ENCODE results near the gene ALDH1L2. TPM values are rescaled to one million over a fixed set of nuclear protein-coding genes. Genes with fewer than 3 reads are reported as not detected.
A peak's percentile ranks its signal among the peaks of the same experiment; 100 is the strongest.

ALDH1L2 gene
- total and polyA plus RNA-seq, 9 of the 15 experiments (the other 6 are each of a cell fraction or from before 2014, with no cell fraction given): 1.1 to 9.9 (median 3.8) TPM

GRCh38 chr12:105083031-105083430, 1.2 kb downstream of the ALDH1L2 start (continued):
- TF ChIP-seq MGA (IDR thresholded peaks at IDR 0.05) (peak; percentile 46), ZBTB7A (IDR thresholded peaks at IDR 0.05; ENCODE audit: borderline replicate concordance, control insufficient read depth, low read depth, low read length) (no peak), ARID4B (CRISPR knock-in tag; IDR thresholded peaks at IDR 0.05) (0 out of 2 replicates have a peak, but pooled peaks have one; percentile 28)

Measured in K562 (cell line).